Iris pigment epithelial cell (primary cell): Measurements from ENCODE around the gene FNDC3B.
A peak's percentile ranks its signal among the peaks of the same experiment; 100 is the strongest.

ENCODE experiments used
- DNase-seq: peaks from one replicate; pipeline ENCODE4 v3.0.0-alpha.2; 2011; ENCODE audit warnings: low read depth

The FNDC3B gene

DNA sequence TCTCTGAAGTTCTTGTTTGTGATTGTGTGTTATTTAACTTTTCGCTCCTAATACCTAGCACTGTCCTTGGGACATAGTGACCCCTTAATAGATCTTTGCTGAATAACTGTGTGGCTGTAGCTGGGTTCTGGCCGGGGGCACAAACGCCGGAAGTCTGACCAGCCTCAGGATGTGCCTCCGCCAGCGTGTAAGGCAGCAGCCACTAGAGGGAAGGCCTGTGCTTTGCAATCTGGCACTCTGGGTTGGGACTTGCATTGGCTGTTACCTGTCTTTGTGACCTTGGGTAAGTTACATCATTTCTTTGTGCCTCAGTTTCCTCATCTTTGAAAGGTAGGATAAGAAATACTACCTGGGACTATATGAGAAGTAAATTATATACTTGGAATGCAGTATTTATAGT is 250.2 kb downstream of the FNDC3B start:
- DNase-seq: no peak

DNA sequence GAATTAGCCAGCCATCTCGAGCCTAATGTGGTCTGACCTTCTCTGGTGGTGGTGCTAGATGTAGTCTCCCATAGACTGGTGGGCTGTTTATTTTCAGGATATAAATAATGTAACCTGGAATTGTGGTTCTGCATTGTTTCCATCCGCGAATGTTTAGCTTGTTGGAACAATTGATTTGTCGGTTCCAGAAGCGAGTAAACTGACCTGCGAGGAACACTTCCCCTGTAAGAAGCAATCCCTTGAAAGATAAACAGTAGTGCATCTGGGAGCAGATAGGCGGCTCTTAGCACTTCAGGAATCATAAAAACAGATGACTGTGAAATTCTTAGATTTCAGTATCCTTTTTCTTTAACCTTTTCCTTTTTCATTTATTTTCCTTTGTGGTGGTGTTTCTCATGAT is 251.1 kb downstream of the FNDC3B start:
- no peak for DNase-seq

DNA sequence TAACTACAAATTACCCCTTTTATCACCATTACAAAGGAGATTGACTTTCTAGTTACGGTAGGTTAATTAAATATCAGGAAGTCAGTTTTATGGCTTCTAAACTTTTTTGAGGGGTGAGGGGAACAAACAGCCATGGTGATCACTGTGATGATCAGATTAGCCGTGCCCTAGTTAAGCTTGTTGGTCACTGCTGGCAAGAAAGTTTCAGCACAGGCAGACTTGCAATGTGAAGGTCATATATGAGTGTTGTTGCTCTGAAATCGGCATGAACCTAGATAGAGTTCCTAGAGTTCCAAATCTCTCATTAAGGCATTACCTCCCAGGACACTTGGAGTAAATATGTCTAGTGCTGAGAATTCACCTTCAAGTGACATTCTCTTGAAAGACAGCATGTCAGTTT is 252.3 kb downstream of the FNDC3B start:
- DNase-seq: no peak

- no peak for DNase-seq
Measured at GRCh38 chr3:172292422-172292821, 253.0 kb downstream of the FNDC3B start.

DNA sequence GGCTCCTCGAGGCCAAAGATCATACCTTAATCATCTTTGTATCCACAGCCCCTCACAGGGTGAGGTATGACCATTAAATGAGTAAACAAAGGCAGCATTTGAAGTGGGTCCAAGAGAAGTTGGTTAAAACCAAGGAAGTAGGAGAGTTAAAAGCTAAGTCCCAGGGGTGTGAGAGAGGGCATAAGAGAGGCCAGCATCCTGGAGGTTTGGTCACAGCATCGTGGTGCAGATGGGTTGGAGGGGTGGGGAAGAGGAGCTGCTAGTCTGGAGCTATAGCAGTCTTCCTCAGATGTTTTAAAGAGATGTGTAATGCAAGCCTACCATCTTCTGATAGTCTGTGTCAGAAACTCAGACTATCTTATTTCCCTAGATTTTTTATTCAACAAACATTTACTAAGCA is 253.7 kb downstream of the FNDC3B start:
- no peak for DNase-seq

DNA sequence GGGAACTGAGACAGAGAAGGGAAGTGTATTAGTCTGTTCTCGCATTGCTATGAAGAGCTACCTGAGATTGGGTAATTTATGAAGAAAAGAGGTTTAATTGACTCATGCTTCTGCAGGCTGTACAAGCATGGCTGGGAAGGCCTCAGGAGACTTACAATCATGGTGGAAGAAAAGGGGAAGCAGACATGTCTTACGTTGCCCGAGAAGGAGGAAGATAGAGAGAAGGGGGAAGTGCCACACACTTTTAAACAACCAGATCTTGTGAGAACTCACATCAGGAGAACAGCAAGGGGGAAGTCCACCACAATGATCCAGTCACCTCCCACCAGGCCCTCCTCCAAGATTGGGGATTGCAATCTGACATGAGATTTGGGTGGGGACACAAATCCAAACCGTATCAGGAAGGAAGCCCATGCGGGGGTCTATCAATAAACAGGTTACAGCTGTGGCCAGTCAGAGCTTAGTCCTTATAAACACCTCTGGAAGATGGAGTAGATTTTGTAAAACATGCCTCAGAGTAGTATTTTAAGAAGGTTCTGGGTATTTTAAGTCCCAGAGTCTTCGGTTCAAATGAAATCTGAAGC is 254.9 kb downstream of the FNDC3B start:
- no peak for DNase-seq

DNA sequence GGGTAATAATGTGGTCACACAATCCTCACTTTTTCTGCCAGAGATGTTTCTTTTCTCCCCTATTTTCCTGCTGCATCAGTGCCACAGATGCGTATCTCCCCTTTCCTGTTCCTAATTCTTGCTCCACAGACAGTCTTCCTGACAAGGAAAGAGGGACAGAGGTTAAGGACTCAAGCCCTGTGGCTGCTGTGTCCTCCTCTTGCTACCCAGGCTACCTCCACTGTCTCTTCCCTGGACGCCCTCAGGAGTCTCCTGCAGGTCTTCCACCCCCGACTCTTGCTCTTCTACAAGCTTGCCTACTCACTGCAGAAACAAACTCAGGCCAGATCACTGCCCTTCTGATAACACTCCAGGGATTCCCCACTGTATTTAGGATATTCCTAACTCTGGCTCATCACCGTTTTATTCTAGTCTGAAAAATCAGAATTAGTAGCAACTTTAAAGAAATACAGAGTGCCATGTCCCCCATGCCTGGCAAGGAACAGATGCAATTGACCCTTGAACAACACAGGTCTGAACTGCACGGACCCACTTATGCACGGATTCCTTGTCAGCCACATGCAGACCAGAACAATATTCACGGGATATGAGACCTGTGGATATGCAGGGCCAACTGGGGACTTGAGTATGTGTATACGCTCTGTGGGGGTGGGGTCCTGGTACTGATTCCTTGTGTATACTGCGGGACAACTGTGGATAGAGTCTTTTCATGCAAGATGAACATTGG is 257.0 kb downstream of the FNDC3B start:
- DNase-seq: no peak

DNA sequence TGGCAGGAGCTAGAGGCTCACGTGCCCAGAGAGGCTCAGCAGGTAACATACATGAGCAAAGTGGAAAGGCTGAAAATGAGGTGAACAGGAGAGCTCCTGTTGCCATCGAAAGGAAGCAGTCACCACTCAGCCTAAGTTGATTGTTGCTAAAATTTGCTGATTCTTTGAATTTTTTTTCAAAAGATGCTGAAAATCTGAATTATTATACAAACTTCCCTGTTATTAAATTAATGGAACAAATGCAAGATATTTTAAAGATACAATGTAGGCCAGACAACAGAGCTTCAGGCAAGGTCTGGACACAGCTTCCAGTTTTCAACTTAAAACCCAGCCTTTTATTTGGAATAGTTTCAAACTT is 257.6 kb downstream of the FNDC3B start:
- DNase-seq: no peak

- no peak for DNase-seq
Measured at GRCh38 chr3:172298247-172298646, 258.9 kb downstream of the FNDC3B start.

GRCh38 chr3:172300187-172300586 is 260.8 kb downstream of the FNDC3B start:
- DNase-seq: no peak

DNA sequence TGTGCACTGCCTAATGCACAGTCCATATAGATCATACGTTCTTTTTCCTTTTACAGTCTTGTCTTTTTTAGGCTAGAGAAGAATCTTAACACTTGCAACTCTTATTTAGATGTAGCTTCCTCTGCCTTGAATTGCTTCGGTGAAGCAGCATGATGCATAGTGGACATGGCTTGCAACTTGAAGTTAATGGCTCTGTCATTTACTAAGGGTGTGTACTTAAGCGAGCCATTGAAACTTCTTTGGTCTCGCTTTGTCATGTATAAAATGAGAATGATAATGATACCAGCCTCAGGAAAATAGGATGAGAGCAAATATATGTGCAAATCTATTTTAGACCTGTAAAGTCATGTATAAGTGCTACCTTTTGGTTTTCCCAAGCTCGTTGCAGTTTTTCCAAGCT is 261.5 kb downstream of the FNDC3B start:
- DNase-seq: no peak

GRCh38 chr3:172302203-172302602 is 262.8 kb downstream of the FNDC3B start:
- DNase-seq: no peak

GRCh38 chr3:172303181-172303580 is 263.8 kb downstream of the FNDC3B start:
- DNase-seq: no peak

DNA sequence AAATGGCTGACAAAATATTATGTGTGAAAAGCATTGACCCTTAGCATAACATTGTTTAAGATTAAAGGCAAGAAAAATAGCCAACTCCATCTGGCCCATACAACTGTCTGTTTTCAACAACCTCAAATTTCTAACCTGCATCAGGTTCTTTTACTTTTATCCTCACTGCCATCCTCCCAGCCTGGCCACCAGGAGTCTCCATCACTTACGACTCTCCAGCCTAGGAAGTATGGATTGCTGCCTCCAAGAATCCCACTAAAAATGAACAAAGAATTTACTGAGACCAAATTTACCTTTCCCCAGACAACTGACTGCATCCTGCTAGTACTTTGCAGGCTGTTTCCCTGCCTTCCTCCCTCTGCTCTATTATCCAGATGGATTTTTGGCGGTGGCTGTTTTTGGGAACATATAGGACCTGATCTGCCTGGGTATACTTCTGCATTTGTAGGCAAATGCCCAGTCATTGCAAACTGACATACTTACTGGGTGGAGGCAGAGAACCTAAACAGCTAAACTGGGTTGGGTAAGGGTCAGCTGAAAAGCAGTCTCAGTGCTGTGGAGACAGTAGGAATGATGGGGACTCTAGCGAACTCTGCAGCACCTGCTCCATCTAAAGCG is 264.7 kb downstream of the FNDC3B start:
- no peak for DNase-seq

GRCh38 chr3:172305552-172305951 is 266.2 kb downstream of the FNDC3B start:
- DNase-seq: peak; percentile 93

DNA sequence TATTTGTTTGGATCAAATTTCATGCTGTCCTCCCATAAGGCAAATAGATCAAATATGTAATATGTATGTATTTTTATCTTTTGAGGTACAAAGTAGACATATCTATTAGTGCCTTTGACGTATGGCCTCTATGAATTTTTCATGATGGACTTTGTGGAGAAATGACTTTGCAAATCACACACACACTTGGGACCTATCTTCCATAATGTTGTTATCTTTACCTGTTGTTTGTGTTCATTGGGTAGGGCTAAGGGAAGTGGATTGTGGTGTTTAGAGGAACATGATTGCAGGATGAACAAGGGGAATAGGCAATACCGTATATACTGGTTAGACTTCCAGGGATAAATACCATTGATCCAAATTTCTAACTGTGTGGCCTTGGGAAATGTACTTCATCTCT is 266.6 kb downstream of the FNDC3B start:
- DNase-seq: no peak

GRCh38 chr3:172307141-172307560 is 267.8 kb downstream of the FNDC3B start:
- DNase-seq: peak; percentile 79

DNA sequence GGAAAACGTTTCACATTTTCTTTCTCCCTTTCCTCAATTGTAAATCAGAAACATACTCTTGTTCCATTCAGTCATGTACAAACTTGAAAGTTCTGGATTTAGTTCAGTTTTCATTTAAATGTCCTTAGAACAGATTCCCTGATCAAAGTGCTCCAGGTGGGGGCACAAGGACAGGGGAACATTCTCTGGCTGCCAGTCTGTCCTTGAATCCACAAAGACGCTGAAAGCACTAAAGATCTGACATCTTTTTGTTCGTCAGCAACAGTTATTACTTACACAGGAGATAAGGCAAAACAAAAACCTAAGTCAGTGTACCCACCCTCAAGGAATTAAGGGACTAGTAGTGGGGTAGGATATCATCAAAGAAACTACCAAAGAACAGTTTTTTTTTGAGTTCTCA is 269.7 kb downstream of the FNDC3B start:
- no peak for DNase-seq

- no peak for DNase-seq
Measured at GRCh38 chr3:172309741-172310427, 270.5 kb downstream of the FNDC3B start.

DNA sequence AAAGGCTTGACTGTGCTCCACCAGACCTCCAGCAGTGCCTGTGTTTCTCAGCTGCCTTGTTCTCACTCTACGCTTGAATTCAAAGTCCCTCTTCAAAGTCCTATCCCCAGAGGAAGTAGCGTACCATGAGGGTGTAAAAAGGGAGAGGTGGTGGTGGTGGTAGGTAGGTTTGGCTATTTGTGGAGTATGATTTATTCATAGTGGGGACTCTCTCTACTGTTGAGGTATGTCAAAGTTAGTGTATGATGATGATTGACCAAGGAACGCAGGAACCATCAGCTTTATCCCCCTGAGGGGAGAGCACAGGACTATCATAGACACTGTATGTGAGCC is 271.0 kb downstream of the FNDC3B start:
- DNase-seq: no peak

DNA sequence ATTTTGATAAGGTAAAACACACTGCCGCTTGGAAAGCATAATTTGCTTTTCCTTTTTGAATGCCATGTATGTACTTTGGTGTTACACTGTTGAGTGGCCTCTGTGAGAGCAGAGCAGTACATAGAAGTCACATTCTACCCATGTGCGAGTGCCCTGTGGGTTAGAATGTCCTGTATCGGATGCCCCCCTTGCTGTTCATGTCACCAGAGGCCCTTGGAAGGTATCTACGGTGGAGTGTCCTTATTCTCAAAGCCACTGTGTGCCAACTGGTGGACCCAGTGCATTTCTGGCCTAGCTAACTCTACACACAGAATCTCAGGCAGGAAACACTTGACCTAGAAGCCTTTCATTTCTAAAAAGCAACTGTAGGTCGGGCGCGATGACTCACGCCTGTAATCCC is 271.8 kb downstream of the FNDC3B start:
- no peak for DNase-seq

- no peak for DNase-seq
Measured at GRCh38 chr3:172312001-172312400, 272.6 kb downstream of the FNDC3B start.

- DNase-seq: no peak
Measured at GRCh38 chr3:172312711-172313110, 273.3 kb downstream of the FNDC3B start.
